Endothelial cell of umbilical vein (primary cell): ENCODE results near the gene CPHXL2. TPM values are rescaled to one million over a fixed set of nuclear protein-coding genes. Genes with fewer than 3 reads are reported as not detected.

Experiments used
- BruUV-seq: library from RNA; stranded (reverse); fragments of 400-500 nt; replicated peaks from 2 replicates; lab custom pipeline; 2021; lab: Mats Ljungman, UMichigan
- CTCF ChIA-PET: fragments of 300-600, 350-600 bp; sonication (Branson Sonifier 250); formaldehyde crosslinking; loops from one replicate; lab custom pipeline; 2021; ENCODE audit warnings: antibody characterized with exemption, inconsistent platforms; lab: Charles Lee
- POLR2A ChIA-PET: fragments of 300-600, 350-600 bp; sonication (Branson Sonifier 250); formaldehyde crosslinking; loops from one replicate; lab custom pipeline; 2021; ENCODE audit warnings: antibody characterized with exemption, inconsistent platforms; lab: Charles Lee
- DNase-seq: peaks from one replicate; pipeline ENCODE4 v3.0.0-alpha.2; 2011; ENCODE audit warnings: low read depth, low spot score
- FAIRE-seq: peaks from 2 replicates; lab custom pipeline; 2011; peaks lifted over from hg19 to GRCh38; lab: Jason Lieb, UNC
- H2AFZ ChIP-seq: 2 replicates; pipeline ENCODE4 v1.6.0; 2012; ENCODE audit warnings: low read depth, low read length, control low read depth, inconsistent platforms
- H3K27ac ChIP-seq: 2 replicates; pipeline ENCODE4 v1.5.1; 2011; ENCODE audit warnings: low read depth, mild to moderate bottlenecking, control low read depth, low read length, moderate library complexity; ENCODE audit not compliant: insufficient read depth
- H3K27me3 ChIP-seq, 2 experiments: 2 replicates each; pipeline versions ENCODE4 v1.6.0 to v1.6.1; 2011; ENCODE audit warnings: low read length in 2 of 2, mixed read lengths in 1 of 2; ENCODE audit not compliant: control insufficient read depth in 2 of 2, insufficient read depth in 2 of 2
- H3K36me3 ChIP-seq, 2 experiments: 2 replicates in 1 of 2; 3 replicates in 1 of 2; pipeline ENCODE4 v1.5.1; 2011; ENCODE audit warnings: low read length in 2 of 2, mild to moderate bottlenecking in 1 of 2, moderate library complexity in 1 of 2; ENCODE audit not compliant: control insufficient read depth in 2 of 2, insufficient read depth in 2 of 2; ENCODE audit errors: extremely low read depth in 1 of 2
- H3K4me1 ChIP-seq: 3 replicates; pipeline ENCODE4 v1.5.1; 2011; ENCODE audit warnings: mild to moderate bottlenecking, low read length; ENCODE audit not compliant: control insufficient read depth, insufficient read depth; ENCODE audit errors: extremely low read depth
- H3K4me2 ChIP-seq: 2 replicates; pipeline ENCODE4 v1.6.1; 2011; ENCODE audit warnings: low read length, control low read depth, mixed read lengths; ENCODE audit not compliant: insufficient read depth
- H3K4me3 ChIP-seq, 3 experiments: fragments of 200-600 bp in 1 of 3; sonication (generic), shearing (Covaris generic) in 1 of 3; replicated peaks in 1 of 3; 2 replicates each; pipeline ENCODE4 v1.5.1; 2011 to 2016; ENCODE audit warnings: control low read depth in 3 of 3, low read length in 3 of 3, mild to moderate bottlenecking in 2 of 3, inconsistent platforms in 1 of 3, low read depth in 1 of 3, moderate library complexity in 1 of 3; ENCODE audit not compliant: insufficient read depth in 1 of 3
- H3K79me2 ChIP-seq: 2 replicates; pipeline ENCODE4 v1.6.0; 2012; ENCODE audit warnings: low read length, inconsistent platforms; ENCODE audit not compliant: control insufficient read depth, insufficient read depth
- H3K9ac ChIP-seq: replicated peaks from 2 replicates; pipeline ENCODE3; 2011; ENCODE audit warnings: low read length, control low read depth; ENCODE audit not compliant: insufficient read depth; ENCODE audit errors: extremely low read depth
- H3K9me1 ChIP-seq: replicated peaks from 3 replicates; pipeline ENCODE4 v1.6.0; 2011; ENCODE audit warnings: mild to moderate bottlenecking, low read length; ENCODE audit not compliant: control insufficient read depth, insufficient read depth; ENCODE audit errors: extremely low read depth
- H3K9me3 ChIP-seq: replicated peaks from 2 replicates; pipeline ENCODE4 v1.5.1; 2012; ENCODE audit warnings: low read length, inconsistent platforms; ENCODE audit not compliant: control insufficient read depth, insufficient read depth
- H4K20me1 ChIP-seq: replicated peaks from 2 replicates; pipeline ENCODE3; 2011; ENCODE audit warnings: mild to moderate bottlenecking, low read length; ENCODE audit not compliant: control insufficient read depth, insufficient read depth; ENCODE audit errors: extremely low read depth
- EZH2 ChIP-seq: IDR thresholded peaks from 2 replicates; pipeline ENCODE4 v1.6.1; 2012; ENCODE audit warnings: borderline replicate concordance, low read depth, mild to moderate bottlenecking, moderate library complexity, low read length, inconsistent platforms; ENCODE audit not compliant: severe bottlenecking
- FOS ChIP-seq: IDR thresholded peaks from 2 replicates; pipeline ENCODE4 v1.6.1; 2011; ENCODE audit warnings: mild to moderate bottlenecking, low read length, moderate library complexity, borderline replicate concordance; ENCODE audit not compliant: insufficient read depth
- GATA2 ChIP-seq: IDR thresholded peaks from 2 replicates; pipeline ENCODE4 v1.7.0; 2011; ENCODE audit warnings: low read depth, mild to moderate bottlenecking, moderate library complexity, mixed read lengths, low read length; ENCODE audit not compliant: insufficient read length, insufficient read depth
- JUN ChIP-seq: IDR thresholded peaks from 2 replicates; pipeline ENCODE4 v1.6.1; 2011; ENCODE audit warnings: borderline replicate concordance, low read depth; ENCODE audit not compliant: insufficient read length, insufficient read depth
- MYC ChIP-seq: IDR thresholded peaks from one replicate; pipeline ENCODE4 v1.6.1; 2011; ENCODE audit warnings: mild to moderate bottlenecking, low read depth, low read length
- POLR2A ChIP-seq: IDR thresholded peaks from 2 replicates; pipeline ENCODE4 v1.6.1; 2012; ENCODE audit warnings: low read depth, mild to moderate bottlenecking, control low read depth, low read length
- POLR2AphosphoS5 ChIP-seq: IDR thresholded peaks from 2 replicates; pipeline ENCODE4 v1.6.1; 2012; ENCODE audit warnings: low read depth, mild to moderate bottlenecking, control low read depth, low read length, moderate library complexity; ENCODE audit not compliant: insufficient read depth
- dilution Hi-C: fragments of 300-500 bp; cut with MboI; formaldehyde crosslinking; loops from one replicate; pipeline ENCODE4 v1.15.0; 2019; ENCODE audit warnings: low sequenced_read_pairs; ENCODE audit not compliant: extremely low pct_ligation_motif_present
- intact Hi-C: fragments of 100-400 bp; cut with micrococcal nuclease; formaldehyde crosslinking; loops from one replicate; pipeline ENCODE4 v1.10.0; 2022
- polyA plus RNA-seq, 4 experiments: library from polyadenylated mRNA; depleted of rRNA in 3 of 4; stranded (reverse) in 3 of 4; unstranded in 1 of 4; fragments of >200 nt; gene quantifications; 2 replicates each; pipeline versions ENCODE4 v1.2.1 to v1.2.3, GENCODE V29; 2011 to 2012; ENCODE audit warnings: missing spikeins in 1 of 4
- total RNA-seq: library from RNA; stranded (reverse); gene quantifications from 2 replicates; pipeline ENCODE4 v1.2.3, GENCODE V29; 2021
- TF ChIP-seq, protein P1 (sequence below), 2 donors: IDR thresholded peaks; 1 replicate in 1 of 2; 2 replicates in 1 of 2; pipeline ENCODE4 v1.5.1; 2011; ENCODE audit warnings: low read length in 2 of 2, mild to moderate bottlenecking in 2 of 2, moderate library complexity in 2 of 2, control low read depth in 1 of 2, inconsistent platforms in 1 of 2, low read depth in 1 of 2; ENCODE audit not compliant: insufficient read depth in 1 of 2; ENCODE audit errors: extremely low read depth in 1 of 2
- TF ChIP-seq, protein P2 (sequence below): IDR thresholded peaks from 2 replicates; pipeline ENCODE4 v1.6.1; 2011; ENCODE audit not compliant: insufficient read depth, insufficient read length

CPHXL2 gene
- total and polyA plus RNA-seq, 2 donors (not counting 3 experiments of a cell fraction or from before 2014, with no cell fraction given), result not detected

DNA sequence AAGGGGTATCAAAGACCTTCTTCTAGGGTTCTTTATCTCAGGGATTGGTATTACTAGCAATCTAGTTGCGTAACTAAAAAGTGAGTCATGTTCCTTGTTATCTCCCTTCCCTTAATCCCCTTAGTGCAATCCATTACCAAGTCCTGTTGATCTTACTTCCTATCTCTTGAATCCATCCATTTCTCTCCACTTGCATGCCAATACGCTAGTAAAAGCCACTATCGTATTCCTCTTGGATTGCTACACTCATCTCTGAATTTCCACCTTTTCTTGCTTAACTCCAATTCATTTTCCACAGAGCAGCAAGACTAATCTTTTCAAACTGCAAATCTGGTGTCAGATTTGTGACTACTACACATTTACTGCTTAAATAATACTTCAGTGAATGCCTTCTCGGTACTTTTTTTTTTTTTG lies 51.9 kb downstream of the CPHXL2 start:
- Histone ChIP-seq H3K4me2 (no peak overlapping the region), H3K9ac (no peak overlapping the region), H3K4me3 (no peak overlapping the region), H3K4me1 (peaks cover 37% of the 10 kb centered on the region), H4K20me1 (no peaks in the 10 kb centered on the region), H3K27ac (no peak overlapping the region), H3K9me1 (no peaks in the 10 kb centered on the region), H3K79me2 (peaks cover 14% of the 10 kb centered on the region), H3K36me3 (peaks cover 14 to 28% of the 10 kb centered on the region in 2 experiments), H3K9me3 (no peaks in the 10 kb centered on the region), H2AFZ (no peak overlapping the region), H3K27me3 (no peaks in the 10 kb centered on the region)
- FAIRE-seq, result peak; percentile 38
- BruUV-seq, result no TSS peak
- intact Hi-C loops (no loop called here), dilution Hi-C loops (no loop called here)
- ChIA-PET CTCF (no interaction called here), POLR2A (no interaction called here)
- no peak for DNase-seq
- TF ChIP-seq POLR2AphosphoS5 (no peak), MYC (no peak), GATA2 (peak; percentile 47)

- Histone ChIP-seq H2AFZ (peak within 1 kb of the TSS; percentile 88), H3K9me3 (no peaks in the 10 kb centered on the region), H3K27ac (peak within 1 kb of the TSS; percentile 75), H3K9ac (peak within 1 kb of the TSS; percentile 85), H3K79me2 (peaks cover 14% of the 10 kb centered on the region), H3K4me2 (peak within 1 kb of the TSS; percentile 95), H4K20me1 (no peaks in the 10 kb centered on the region), H3K4me3 (peak within 1 kb of the TSS; percentile 49 to 96 (median 94)), H3K9me1 (no peaks in the 10 kb centered on the region), H3K27me3 (no peaks in the 10 kb centered on the region), H3K4me1 (peaks cover 24% of the 10 kb centered on the region), H3K36me3 (peaks cover 12 to 19% of the 10 kb centered on the region in 2 experiments)
- no peak for TF ChIP-seq GATA2
- peak; percentile 98 for TF ChIP-seq POLR2AphosphoS5
- TF ChIP-seq JUN, result no peak
- no peak for TF ChIP-seq EZH2
- no peak for TF ChIP-seq FOS
- TF ChIP-seq MYC, result no peak
- peak; percentile 95 for TF ChIP-seq POLR2A
- TF ChIP-seq, protein P1, sequence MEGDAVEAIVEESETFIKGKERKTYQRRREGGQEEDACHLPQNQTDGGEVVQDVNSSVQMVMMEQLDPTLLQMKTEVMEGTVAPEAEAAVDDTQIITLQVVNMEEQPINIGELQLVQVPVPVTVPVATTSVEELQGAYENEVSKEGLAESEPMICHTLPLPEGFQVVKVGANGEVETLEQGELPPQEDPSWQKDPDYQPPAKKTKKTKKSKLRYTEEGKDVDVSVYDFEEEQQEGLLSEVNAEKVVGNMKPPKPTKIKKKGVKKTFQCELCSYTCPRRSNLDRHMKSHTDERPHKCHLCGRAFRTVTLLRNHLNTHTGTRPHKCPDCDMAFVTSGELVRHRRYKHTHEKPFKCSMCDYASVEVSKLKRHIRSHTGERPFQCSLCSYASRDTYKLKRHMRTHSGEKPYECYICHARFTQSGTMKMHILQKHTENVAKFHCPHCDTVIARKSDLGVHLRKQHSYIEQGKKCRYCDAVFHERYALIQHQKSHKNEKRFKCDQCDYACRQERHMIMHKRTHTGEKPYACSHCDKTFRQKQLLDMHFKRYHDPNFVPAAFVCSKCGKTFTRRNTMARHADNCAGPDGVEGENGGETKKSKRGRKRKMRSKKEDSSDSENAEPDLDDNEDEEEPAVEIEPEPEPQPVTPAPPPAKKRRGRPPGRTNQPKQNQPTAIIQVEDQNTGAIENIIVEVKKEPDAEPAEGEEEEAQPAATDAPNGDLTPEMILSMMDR (IDR thresholded peaks at IDR 0.05; ENCODE audit: extremely low read depth in 1 of 2, insufficient read depth in 1 of 2, low read depth in 1 of 2, low read length in 2 of 2), result no peak
- TF ChIP-seq, protein P2, sequence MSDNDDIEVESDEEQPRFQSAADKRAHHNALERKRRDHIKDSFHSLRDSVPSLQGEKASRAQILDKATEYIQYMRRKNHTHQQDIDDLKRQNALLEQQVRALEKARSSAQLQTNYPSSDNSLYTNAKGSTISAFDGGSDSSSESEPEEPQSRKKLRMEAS, result peak; percentile 79
- TSS peak; percentile 80 for BruUV-seq
- ChIA-PET CTCF (interaction anchor here (0.6 to 1.5 kb wide), 10 partner anchors 23 to 424 kb away, joined by 3 to 8 read pairs (median 3); partner anchors contain the start of genes KARS1, TERF2IP and TMEM231), POLR2A (interaction anchor here (0.6 to 2.0 kb wide), 4 partner anchors 25 to 1550 kb away, joined by 3 to 12 read pairs (median 4); partner anchors contain the start of genes CFDP1, CHST6, KARS1 and TERF2IP)
- dilution Hi-C loops, result no loop called here
- peak; percentile 98 for FAIRE-seq
- peak; percentile 99 for DNase-seq
- intact Hi-C loops, result loop anchor here (1.0 to 2.0 kb wide), 7 partner anchors 24 to 424 kb away; partner anchors contain the start of genes CFDP1, GABARAPL2, KARS1 and TERF2IP
These were observed 53.8 kb downstream of the CPHXL2 start, which contains the start of gene ADAT1 for GRCh38 chr16:75622761-75623605. TSS of gene ADAT1 (minus strand) at chr16:75623281. CDS start at chr16:75620799, 2,482 bp downstream.
